Measurements from ENCODE around the gene HEXD.

HEXD gene

GRCh38 chr17:82392209-82392920, 25.8 kb upstream of the HEXD start:
- TF ChIP-seq, protein P1, sequence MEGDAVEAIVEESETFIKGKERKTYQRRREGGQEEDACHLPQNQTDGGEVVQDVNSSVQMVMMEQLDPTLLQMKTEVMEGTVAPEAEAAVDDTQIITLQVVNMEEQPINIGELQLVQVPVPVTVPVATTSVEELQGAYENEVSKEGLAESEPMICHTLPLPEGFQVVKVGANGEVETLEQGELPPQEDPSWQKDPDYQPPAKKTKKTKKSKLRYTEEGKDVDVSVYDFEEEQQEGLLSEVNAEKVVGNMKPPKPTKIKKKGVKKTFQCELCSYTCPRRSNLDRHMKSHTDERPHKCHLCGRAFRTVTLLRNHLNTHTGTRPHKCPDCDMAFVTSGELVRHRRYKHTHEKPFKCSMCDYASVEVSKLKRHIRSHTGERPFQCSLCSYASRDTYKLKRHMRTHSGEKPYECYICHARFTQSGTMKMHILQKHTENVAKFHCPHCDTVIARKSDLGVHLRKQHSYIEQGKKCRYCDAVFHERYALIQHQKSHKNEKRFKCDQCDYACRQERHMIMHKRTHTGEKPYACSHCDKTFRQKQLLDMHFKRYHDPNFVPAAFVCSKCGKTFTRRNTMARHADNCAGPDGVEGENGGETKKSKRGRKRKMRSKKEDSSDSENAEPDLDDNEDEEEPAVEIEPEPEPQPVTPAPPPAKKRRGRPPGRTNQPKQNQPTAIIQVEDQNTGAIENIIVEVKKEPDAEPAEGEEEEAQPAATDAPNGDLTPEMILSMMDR (conservative IDR thresholded peaks at IDR 0.05; ENCODE audit: low read depth) = no peak
- DNase-seq (ENCODE audit: low spot score) = no peak
- ChIA-PET CTCF (no interaction called here), POLR2A (ENCODE audit: low non-redundant PET) (no interaction called here)
- peak overlapping the region; percentile 14; the same call in 1 of the 2 replicates for H3K27ac ChIP-seq

DNA sequence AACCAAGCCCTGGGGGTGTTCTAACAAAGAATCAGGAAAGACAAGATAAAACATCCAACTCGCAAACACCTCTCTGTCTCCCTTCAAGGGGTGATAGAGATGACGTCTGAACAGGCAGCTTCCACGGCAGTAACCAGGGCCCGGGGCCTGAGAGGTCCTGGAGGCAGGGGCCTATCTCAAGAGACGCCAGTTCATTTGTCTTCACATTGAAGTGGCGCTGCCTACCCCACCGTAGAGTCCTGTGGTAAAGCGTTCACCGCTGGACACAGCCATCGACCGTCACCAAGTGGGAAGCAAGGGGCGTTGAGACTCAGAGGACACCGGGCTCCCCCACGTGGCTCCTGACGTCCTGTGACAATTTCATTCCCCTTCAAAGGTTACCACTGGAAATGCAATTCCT, 25.2 kb upstream of the HEXD start:
- peak overlapping the region; percentile 14; the same call in 1 of the 2 replicates for H3K27ac ChIP-seq
- POLR2A ChIA-PET (ENCODE audit: low non-redundant PET) = no interaction called here
- CTCF ChIA-PET = no interaction called here
- TF ChIP-seq, protein P1 (conservative IDR thresholded peaks at IDR 0.05; ENCODE audit: low read depth) = no peak
- no peak for DNase-seq (ENCODE audit: low spot score)

GRCh38 chr17:82394278-82394677, 23.9 kb upstream of the HEXD start:
- ChIA-PET POLR2A (ENCODE audit: low non-redundant PET) (no interaction called here), CTCF (interaction anchor here (1.2 kb wide), 1 partner anchor 9 kb away, joined by 4 read pairs; no protein-coding TSS in a partner anchor)
- TF ChIP-seq, protein P1 (conservative IDR thresholded peaks at IDR 0.05; ENCODE audit: low read depth) = no peak
- no peak for DNase-seq (ENCODE audit: low spot score)
- no peak overlapping the region; the same call in 1 of the 2 replicates for H3K27ac ChIP-seq

DNA sequence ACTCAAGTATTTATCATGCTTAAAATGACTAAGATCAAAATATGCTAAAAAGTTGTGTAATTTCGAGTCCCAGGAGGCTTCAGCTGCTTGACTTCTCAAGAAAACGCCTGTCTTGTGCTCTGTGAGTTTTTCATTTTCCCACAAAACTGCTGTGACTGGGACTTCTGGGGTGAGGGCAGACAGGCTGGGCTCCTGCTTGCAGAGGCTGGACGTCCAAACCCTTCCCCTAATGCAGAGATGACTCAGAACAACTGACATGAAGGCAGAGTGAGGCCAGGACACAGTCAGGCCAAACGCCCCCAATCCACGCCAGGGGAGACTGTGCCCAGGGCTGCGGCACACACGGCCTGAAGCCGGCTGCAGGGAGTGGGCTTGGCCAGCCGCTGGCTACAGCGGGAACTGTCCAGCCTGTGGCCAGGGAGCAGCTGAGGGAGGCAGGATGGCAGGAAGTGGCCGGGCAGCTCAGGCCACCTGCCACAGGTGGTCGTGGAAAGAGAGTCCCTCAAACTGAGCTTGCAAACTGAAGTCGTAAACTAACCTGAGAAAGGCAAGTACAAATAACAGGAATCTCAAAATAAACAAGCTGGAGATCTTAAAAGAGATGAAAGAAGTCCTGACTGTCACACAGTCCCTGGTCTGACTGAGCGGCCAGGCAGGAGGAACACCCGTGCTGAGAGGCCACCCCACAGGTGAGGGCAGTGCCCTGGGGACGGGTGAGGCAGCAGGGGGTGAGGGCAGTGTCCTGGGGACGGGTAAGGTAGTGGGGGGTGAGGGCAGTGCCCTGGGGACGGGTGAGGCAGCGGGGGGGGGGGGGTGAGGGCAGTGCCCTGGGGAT, 21.3 kb upstream of the HEXD start:
- ChIA-PET POLR2A (ENCODE audit: low non-redundant PET) (no interaction called here), CTCF (interaction anchor here (0.6 kb wide), 1 partner anchor 29 kb away, joined by 4 read pairs; no protein-coding TSS in a partner anchor)
- peak overlapping the region; percentile 53 for H3K27ac ChIP-seq
- DNase-seq (ENCODE audit: low spot score) = no peak
- TF ChIP-seq, protein P1 (conservative IDR thresholded peaks at IDR 0.05; ENCODE audit: low read depth) = no peak

- TF ChIP-seq, protein P1 (conservative IDR thresholded peaks at IDR 0.05; ENCODE audit: low read depth) = no peak
- CTCF ChIA-PET = interaction anchor here (0.6 kb wide), 1 partner anchor 29 kb away, joined by 4 read pairs; no protein-coding TSS in a partner anchor
- POLR2A ChIA-PET (ENCODE audit: low non-redundant PET) = no interaction called here
- H3K27ac ChIP-seq = peak overlapping the region; percentile 53
- DNase-seq (ENCODE audit: low spot score) = no peak
Observed at GRCh38 chr17:82397449-82398335, 20.5 kb upstream of the HEXD start.

DNA sequence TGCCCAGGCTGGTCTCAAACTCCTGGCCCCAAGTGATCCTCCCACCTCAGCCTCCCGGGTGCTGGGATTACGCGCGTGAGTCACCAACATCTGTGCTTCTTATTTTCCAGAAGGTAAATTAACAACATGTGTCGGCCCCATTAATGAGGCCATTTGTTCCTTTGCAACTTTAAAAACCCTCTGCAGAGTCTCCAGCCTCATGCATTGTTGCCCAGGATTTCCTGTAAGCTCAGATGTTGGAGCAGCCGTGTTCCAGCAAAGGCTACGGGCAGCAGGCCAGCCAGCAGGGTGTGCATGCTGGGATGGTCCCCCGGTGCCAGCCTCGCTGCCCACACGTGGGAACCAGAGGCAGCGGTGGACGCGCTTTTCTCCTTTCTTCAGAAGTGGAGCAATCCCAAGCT, 19.1 kb upstream of the HEXD start:
- TF ChIP-seq, protein P1 (conservative IDR thresholded peaks at IDR 0.05; ENCODE audit: low read depth) = no peak
- ChIA-PET CTCF (no interaction called here), POLR2A (ENCODE audit: low non-redundant PET) (no interaction called here)
- peak overlapping the region; percentile 47 for H3K27ac ChIP-seq
- no peak for DNase-seq (ENCODE audit: low spot score)
